Bone marrow (tissue), 2 donors: ENCODE results near the gene GPX4.

Experiments used
- DNase-seq, 2 donors: peaks; one replicate each; lab custom pipeline; 2025; lab: John Stamatoyannopoulos, UW

Gene GPX4

GRCh38 chr19:1068009-1069001 is 35.5 kb upstream of the GPX4 start:
- peak in 1 of 2 donors; percentile 52 for DNase-seq

GRCh38 chr19:1069009-1069779 is 34.6 kb upstream of the GPX4 start:
- peak; percentile 35 to 93 for DNase-seq

- DNase-seq = no peak
Measured at GRCh38 chr19:1070576-1070930, 33.2 kb upstream of the GPX4 start.

- DNase-seq = no peak
Measured at GRCh38 chr19:1070931-1071791, 32.6 kb upstream of the GPX4 start.

- DNase-seq = no peak
Measured at GRCh38 chr19:1072371-1073015, 31.3 kb upstream of the GPX4 start.

GRCh38 chr19:1073063-1073955 is 30.5 kb upstream of the GPX4 start:
- no peak for DNase-seq

GRCh38 chr19:1073956-1074517 is 29.8 kb upstream of the GPX4 start:
- no peak for DNase-seq

GRCh38 chr19:1074544-1075283 is 29.1 kb upstream of the GPX4 start:
- DNase-seq = peak; percentile 77 to 87

- DNase-seq = no peak
Measured at GRCh38 chr19:1076046-1076386, 27.8 kb upstream of the GPX4 start.

- DNase-seq = peak; percentile 42 to 85
Measured at GRCh38 chr19:1076951-1077350, 26.8 kb upstream of the GPX4 start.

- DNase-seq = no peak
Measured at GRCh38 chr19:1079566-1080111, 24.2 kb upstream of the GPX4 start.

- DNase-seq = no peak
Measured at GRCh38 chr19:1080360-1081161, 23.2 kb upstream of the GPX4 start.

- DNase-seq = no peak
Measured at GRCh38 chr19:1081301-1082164, 22.3 kb upstream of the GPX4 start.

GRCh38 chr19:1082165-1082927 is 21.4 kb upstream of the GPX4 start:
- DNase-seq = no peak

- DNase-seq = no peak
Measured at GRCh38 chr19:1082928-1083816, 20.6 kb upstream of the GPX4 start.
